HG02938 (cell line): Measurements from ENCODE around the gene ULK4.
"Not testable (repeated sequence)": the region's sequence is repeated elsewhere in the genome, so short reads cannot be mapped to it uniquely, and the experiment has no call there.

Experiments
- ATAC-seq: cut with Tn5 transposase; IDR thresholded peaks from one replicate; pipeline ENCODE4 v1.9.1; 2021; ENCODE audit warnings: mild to moderate bottlenecking, moderate library complexity; ENCODE audit not compliant: unreplicated experiment

Gene ULK4

GRCh38 chr3:41651718-41652117 is 310.2 kb downstream of the ULK4 start:
- ATAC-seq, result no peak

GRCh38 chr3:41650406-41650805 is 311.5 kb downstream of the ULK4 start:
- ATAC-seq, result no peak

GRCh38 chr3:41649129-41649739 is 312.7 kb downstream of the ULK4 start:
- ATAC-seq, result no peak

- ATAC-seq, result not testable (repeated sequence)
Measured at GRCh38 chr3:41647730-41648129, 314.2 kb downstream of the ULK4 start.

DNA sequence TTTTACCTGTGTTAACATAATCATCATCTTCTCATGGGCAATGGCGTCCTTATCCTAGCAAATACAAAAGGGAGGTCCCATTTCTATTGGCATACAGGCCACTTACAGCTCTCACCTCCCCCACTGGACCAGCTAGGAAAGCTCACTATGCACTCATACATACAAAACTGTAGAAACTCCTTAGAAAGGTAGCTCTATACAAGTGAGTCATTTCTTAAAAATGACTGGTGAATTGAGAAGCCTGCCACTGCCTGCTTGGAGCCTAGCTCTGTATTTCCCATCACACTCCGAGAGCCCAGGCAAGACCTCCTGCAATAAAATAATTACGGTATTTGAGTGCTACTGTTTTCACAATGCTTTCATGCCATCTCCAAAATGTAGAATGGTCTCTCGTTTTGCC is 321.8 kb downstream of the ULK4 start:
- no peak for ATAC-seq

- no peak for ATAC-seq
Measured at GRCh38 chr3:41638381-41638780, 323.5 kb downstream of the ULK4 start.

DNA sequence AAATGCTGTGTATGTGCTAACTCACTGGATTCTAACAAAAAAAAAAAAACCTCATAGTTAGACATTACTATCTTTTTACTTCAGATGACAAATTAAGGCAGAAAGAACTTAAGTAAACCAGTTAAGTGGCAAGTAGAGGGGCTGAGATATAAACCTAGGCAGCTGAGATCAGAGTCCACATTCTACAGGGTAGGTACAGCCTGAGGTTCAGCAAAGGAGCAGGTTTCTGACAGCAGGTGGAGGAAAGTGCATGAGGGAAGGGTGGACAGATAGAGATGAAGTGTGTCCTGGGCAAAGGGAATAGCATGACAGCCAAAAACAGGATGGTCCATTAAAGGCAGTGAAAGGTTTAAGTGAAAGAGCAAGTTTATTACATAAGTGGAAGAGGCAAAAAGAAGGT is 329.2 kb downstream of the ULK4 start:
- ATAC-seq, result no peak

GRCh38 chr3:41630708-41631107 is 331.2 kb downstream of the ULK4 start:
- no peak for ATAC-seq

DNA sequence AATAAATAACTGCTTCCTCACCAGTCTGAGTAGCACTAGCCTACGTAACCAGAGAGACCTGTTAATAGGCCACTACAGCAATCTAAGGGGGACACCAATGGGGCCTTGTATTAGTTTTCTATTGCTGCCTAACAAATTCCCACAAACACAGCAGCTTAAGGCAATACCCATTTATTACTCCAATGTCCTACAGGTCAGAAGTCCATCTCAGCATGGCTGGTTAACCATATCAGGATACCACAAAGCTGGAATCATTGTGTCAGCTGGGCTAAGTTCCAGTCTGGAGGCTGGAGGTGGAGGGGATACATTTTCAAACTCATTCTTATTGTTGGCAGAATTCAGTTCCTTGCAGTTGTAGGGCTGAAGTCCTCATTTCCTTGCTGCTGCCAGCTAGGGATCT is 331.9 kb downstream of the ULK4 start:
- ATAC-seq, result no peak

DNA sequence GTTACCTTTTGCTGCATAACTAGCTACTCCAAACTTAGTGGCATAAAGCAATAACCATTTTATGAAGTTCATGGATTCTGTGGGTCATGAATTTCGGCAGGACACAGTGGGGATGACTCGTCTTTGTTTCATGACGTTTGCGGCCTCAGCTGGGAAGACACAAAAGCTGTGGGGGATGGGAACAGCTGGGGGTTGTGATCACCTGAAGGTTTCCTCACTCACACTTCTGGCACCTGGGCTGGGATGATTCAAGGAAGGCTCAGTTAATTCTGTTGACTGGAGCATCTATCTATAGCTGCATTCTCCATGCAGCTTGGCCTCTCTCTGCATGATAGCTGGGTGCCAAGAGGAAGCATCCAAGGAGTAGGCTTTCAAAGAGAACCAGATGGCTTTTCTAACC is 332.8 kb downstream of the ULK4 start:
- ATAC-seq, result no peak

DNA sequence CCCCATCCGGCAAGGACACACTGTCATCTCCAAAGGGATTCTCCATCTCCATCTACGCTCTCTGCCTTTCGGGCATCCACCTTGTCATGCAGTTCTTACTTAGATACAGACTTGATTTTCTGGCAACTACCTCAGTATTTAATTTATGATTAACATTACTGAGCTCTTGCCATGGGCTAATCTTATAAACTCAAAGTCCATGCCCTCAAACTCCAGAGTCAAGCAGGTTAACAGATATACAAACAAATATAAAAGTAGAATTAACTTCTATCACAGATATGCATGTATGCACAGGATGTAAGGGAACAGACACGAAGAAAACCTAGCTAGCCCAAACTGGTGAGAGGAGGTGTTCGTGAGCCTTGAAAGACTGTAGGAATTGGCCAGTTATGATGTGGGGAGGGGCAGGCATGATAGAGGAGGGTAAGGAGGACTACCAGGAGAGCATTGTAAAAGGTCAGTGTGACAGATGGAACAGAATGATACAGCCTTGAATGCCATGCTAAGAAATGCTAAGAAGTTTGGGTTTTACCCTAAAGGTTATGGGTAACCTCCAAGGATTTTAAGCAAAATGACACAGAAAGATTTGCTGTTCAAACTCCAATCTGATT is 334.3 kb downstream of the ULK4 start:
- ATAC-seq, result no peak

DNA sequence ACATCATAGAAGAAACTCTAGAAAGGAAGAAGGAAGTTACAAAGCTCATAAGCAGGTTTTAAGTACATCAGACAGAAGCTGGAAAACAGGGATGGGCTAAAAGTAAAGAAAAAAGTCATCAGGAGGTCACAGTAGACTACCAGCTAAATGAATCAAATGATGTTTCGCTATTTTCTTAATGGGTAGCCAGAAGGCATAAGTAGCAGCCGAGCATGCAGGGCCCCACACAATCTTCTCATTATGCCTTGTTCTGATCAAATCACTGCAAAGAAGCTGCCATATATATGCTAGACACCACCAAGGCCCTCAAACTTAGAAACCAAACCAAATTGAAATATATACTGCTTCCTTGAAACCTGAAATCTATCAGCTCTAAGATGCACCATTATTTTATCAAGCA is 349.1 kb downstream of the ULK4 start:
- no peak for ATAC-seq

- ATAC-seq, result no peak
Measured at GRCh38 chr3:41611008-41611407, 350.9 kb downstream of the ULK4 start.

- ATAC-seq, result no peak
Measured at GRCh38 chr3:41608347-41608746, 353.6 kb downstream of the ULK4 start.

- ATAC-seq, result no peak
Measured at GRCh38 chr3:41603807-41604206, 358.1 kb downstream of the ULK4 start.

DNA sequence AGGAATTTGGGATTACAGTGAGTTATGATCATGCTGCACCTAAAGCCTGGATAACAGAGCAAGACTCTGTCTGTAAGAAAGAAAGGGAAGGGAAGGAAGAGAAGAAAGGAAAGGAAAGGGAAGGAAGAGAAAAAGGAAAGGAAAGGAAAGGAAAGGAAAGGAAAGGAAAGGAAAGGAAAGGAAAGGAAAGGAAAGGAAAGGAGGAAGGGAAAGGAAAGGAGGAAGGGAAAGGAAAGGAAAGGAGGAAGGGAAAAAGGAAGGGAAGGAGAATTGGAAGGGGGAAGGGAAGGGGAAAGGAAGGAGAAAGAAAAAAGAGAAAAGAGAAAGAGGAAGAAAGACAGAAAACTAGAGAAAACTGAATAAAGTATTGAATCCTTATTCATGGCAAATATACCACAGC is 359.8 kb downstream of the ULK4 start:
- no peak for ATAC-seq

DNA sequence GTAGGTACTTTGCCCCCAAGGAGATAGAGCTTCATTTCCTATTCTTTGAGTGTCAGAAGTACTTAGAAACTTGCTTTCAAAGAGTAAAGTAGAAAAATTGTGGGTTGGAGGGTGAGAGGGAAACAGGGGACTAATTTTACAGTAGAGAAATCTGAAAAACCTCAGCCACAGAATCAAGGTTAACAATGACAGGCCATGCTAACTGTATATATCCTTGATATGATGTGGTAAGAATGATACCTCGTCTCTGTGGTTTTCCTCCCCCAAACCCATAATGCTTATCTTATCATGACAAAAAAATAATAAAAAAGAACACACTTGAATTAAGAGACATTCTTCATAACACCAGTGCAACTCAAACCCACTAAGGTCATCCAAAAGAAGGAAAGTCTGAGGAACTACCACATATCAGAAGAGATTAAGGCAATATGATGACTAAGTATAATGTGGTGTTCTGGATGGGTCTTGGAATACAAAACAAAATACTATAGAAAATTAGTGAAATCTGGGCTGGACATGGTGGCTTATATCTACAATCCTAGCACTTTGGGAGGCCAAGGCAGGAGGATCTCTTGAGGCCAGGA is 360.4 kb downstream of the ULK4 start:
- ATAC-seq, result no peak

DNA sequence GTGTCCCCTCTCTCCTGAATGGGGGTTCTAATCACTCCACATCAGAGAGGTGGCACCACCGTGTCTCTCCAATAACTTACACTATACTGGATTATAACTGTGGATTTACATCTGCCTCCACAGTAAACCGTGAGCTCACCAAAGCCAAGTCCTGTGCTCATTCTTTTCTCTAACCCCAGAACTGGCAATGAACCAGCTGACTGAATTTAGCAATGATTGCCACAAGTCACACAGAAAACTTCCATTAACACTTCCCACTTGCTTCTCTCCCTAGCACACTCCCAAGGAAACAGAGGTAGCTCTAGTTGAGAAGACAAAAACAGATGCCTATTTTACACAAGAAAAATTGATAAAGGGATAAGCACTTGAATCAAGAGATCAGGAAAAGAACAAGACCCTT is 361.3 kb downstream of the ULK4 start:
- no peak for ATAC-seq

DNA sequence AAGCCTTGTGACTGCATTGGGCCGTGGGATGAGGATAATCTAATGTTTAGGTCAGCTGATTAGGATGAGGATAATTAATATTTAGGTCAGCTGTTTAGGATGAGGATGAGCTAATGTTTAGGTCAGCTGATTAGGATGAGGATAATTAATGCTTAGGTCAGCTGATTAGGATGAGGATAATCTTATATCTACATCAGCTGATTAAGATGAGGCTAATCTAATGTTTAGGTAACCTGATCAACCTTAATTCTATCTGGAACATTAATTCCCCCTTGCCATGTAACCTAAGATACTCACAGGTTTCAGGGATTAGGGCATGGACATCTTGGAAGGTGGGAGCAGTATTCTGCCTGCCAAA is 362.8 kb downstream of the ULK4 start:
- no peak for ATAC-seq

DNA sequence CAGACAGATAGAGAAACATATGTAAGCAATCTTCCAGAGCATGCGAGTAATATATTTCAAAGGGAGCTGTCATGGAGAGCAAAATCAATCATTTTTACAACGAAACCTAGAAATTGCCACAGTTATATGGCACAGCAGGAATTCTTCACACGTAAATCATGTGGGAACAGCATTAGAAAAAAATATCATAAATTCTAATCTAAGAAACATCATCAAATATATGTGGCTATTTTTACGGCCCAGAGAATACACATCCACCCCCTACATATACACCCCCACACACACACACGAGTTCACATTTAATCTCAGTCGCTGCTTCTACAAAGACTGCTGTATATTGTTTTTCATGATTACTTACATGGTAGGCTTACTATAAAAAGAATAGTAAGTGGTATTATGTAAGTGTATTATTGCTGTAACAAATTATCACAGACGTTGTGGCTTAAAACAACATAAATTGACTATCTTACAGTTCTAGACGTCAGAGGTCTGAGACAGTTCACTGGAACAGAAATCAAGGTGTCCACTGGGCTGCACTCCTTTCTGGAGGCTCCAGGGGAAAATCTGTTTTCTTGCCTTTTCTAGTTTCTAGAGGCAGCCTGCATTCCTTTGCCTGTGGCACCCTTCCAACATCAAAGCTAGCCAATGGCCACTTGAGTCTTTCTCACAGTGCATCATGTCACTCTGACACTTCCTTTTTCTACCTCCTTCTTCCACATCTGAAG is 363.3 kb downstream of the ULK4 start:
- ATAC-seq, result no peak

- no peak for ATAC-seq
Measured at GRCh38 chr3:41593774-41594173, 368.1 kb downstream of the ULK4 start.
